Measurements from ENCODE around the gene DPPA4.

DNA sequence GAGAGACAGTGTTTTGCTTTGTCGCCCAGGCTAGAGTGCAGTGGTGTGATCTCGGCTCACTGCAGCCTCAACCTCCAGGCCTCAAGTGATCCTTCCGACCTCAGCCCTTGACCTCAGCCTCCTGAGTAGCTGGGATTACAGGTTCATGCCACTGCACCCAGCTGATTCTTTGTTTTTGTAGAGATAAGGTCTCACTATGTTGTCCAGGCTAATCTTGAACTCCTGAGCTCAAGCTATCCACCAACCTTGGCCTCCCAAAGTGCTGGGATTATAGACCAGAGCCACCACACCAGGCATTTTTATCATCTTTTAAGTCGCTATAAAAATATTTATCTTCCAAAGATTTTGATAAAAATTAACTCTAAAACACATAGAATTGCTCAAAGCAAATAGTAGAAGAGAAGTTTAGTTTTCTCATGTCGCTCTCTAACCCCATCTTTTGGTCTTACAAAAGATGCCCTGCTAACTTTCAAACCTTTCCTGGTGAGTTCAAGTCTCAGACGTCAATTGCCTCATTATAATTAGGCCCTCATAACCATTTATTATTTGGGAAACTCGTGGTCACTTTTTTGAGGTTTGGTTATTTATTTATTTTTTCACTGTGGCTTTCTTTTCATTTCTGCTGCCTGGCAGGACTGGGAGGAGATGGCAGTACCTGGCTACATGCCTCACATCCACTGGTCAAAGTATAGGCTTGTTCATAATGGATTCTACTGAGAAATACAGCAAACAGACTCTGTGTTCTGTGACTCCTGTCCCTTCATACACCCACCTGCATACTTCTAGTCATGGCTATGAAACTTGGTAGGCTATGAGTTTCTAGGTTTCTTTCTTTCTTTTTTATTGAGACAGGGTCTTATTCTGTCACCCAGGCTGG lies 48.3 kb upstream of the DPPA4 start:
- TF ChIP-seq, protein P1, sequence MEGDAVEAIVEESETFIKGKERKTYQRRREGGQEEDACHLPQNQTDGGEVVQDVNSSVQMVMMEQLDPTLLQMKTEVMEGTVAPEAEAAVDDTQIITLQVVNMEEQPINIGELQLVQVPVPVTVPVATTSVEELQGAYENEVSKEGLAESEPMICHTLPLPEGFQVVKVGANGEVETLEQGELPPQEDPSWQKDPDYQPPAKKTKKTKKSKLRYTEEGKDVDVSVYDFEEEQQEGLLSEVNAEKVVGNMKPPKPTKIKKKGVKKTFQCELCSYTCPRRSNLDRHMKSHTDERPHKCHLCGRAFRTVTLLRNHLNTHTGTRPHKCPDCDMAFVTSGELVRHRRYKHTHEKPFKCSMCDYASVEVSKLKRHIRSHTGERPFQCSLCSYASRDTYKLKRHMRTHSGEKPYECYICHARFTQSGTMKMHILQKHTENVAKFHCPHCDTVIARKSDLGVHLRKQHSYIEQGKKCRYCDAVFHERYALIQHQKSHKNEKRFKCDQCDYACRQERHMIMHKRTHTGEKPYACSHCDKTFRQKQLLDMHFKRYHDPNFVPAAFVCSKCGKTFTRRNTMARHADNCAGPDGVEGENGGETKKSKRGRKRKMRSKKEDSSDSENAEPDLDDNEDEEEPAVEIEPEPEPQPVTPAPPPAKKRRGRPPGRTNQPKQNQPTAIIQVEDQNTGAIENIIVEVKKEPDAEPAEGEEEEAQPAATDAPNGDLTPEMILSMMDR (IDR thresholded peaks at IDR 0.05): no peak
- no peak for TF ChIP-seq POLR2A (IDR thresholded peaks at IDR 0.05)

Measured in esophagus squamous epithelium (tissue), 4 donors.